ENCODE data around the gene NTSR1.

- no peak for TF ChIP-seq CTCF (IDR thresholded peaks at IDR 0.05)
- no peak for TF ChIP-seq POLR2A (IDR thresholded peaks at IDR 0.05)
Observed at GRCh38 chr20:62730481-62730880, 21.8 kb downstream of the NTSR1 start.

Measured in heart left ventricle (tissue), 13 donors.